Endothelial cell of umbilical vein (primary cell): ENCODE results near the gene RASGRF2.

ENCODE experiments used
- CTCF ChIP-seq, 2 donors: IDR thresholded peaks; 1 replicate in 1 of 2; 2 replicates in 1 of 2; pipeline ENCODE4 v1.5.1; 2011; ENCODE audit warnings: low read length in 2 of 2, mild to moderate bottlenecking in 2 of 2, moderate library complexity in 2 of 2, control low read depth in 1 of 2, inconsistent platforms in 1 of 2, low read depth in 1 of 2; ENCODE audit not compliant: insufficient read depth in 1 of 2; ENCODE audit errors: extremely low read depth in 1 of 2
- JUN ChIP-seq: IDR thresholded peaks from 2 replicates; pipeline ENCODE4 v1.6.1; 2011; ENCODE audit warnings: borderline replicate concordance, low read depth; ENCODE audit not compliant: insufficient read length, insufficient read depth
- MYC ChIP-seq: IDR thresholded peaks from one replicate; pipeline ENCODE4 v1.6.1; 2011; ENCODE audit warnings: mild to moderate bottlenecking, low read depth, low read length
- POLR2A ChIP-seq: IDR thresholded peaks from 2 replicates; pipeline ENCODE4 v1.6.1; 2012; ENCODE audit warnings: low read depth, mild to moderate bottlenecking, control low read depth, low read length

DNA sequence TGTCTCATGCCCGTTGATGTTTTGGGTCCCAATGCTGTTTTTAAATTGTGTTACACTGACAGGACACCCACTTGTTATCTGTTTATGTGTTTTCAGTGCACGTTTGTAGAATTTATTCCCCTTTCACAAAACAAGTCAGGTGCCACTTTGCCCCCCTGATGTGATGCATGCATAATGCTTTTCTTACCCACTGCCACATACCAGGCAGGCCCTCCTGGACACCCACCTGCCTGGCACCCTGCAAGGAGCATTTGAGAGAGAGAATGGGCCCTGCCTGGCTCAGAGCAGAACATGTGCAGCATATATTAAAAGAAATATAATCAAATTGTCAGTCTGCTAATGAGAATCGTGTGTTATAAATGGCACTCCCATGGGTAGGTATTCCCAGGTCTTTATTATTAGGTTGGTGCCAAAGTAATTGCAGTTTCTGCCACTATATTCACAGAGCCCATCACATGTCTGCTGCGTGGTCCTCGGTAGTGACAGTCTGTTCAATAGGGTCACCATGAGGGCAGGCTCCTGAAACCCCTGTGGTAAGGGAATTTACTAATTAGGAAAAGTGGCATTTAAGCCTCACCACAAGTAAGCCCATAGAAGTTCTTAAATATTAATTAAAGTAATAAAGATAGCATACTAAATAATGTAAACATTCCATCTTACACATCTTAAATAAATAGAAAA, 220.8 kb downstream of the RASGRF2 start:
- TF ChIP-seq CTCF (IDR thresholded peaks at IDR 0.05; ENCODE audit: extremely low read depth in 1 of 2, insufficient read depth in 1 of 2, low read depth in 1 of 2, low read length in 2 of 2) (no peak), JUN (no peak), POLR2A (no peak), MYC (no peak)
